HepG2 (cell line): Measurements from ENCODE around the gene CEMP1. TPM values are rescaled to one million over a fixed set of nuclear protein-coding genes. Genes with fewer than 3 reads are reported as not detected.

ENCODE experiments used
- CC2D1A ChIP-seq: sonication (generic); formaldehyde crosslinking; IDR thresholded peaks from 2 replicates; pipeline ENCODE4 v1.8.1; 2023; ENCODE audit warnings: mild to moderate bottlenecking, missing genetic modification reagents
- ETV5 ChIP-seq: IDR thresholded peaks from 2 replicates; pipeline ENCODE4 v1.6.1; 2018; ENCODE audit warnings: missing biosample characterization, missing genetic modification reagents, inconsistent platforms, borderline replicate concordance
- HOXA7 ChIP-seq: sonication (generic); formaldehyde crosslinking; IDR thresholded peaks from 2 replicates; pipeline ENCODE4 v1.8.1; 2022; ENCODE audit warnings: mild to moderate bottlenecking, missing genetic modification reagents, moderate library complexity
- HOXA9 ChIP-seq: sonication (generic); formaldehyde crosslinking; IDR thresholded peaks from 2 replicates; pipeline ENCODE4 v1.8.1; 2022; ENCODE audit warnings: missing genetic modification reagents, mild to moderate bottlenecking, moderate library complexity, borderline replicate concordance
- KLF13 ChIP-seq: sonication (generic); formaldehyde crosslinking; IDR thresholded peaks from 2 replicates; pipeline ENCODE4 v1.4.0; 2020; ENCODE audit warnings: mild to moderate bottlenecking, missing genetic modification reagents
- KMT2A ChIP-seq: sonication (generic); formaldehyde crosslinking; IDR thresholded peaks from 2 replicates; pipeline ENCODE4 v1.4.0; 2020; ENCODE audit warnings: missing genetic modification reagents
- NCOA5 ChIP-seq: sonication (generic); formaldehyde crosslinking; IDR thresholded peaks from 2 replicates; pipeline ENCODE4 v1.4.0; 2020; ENCODE audit warnings: missing genetic modification reagents
- PAX8 ChIP-seq: sonication (generic); formaldehyde crosslinking; IDR thresholded peaks from 2 replicates; pipeline ENCODE4 v1.8.0; 2022; ENCODE audit warnings: mild to moderate bottlenecking, missing genetic modification reagents, borderline replicate concordance
- SRY ChIP-seq: sonication (generic); formaldehyde crosslinking; IDR thresholded peaks from 2 replicates; pipeline ENCODE4 v1.8.0; 2022; ENCODE audit warnings: mild to moderate bottlenecking, missing genetic modification reagents
- STAT5B ChIP-seq: sonication (generic); formaldehyde crosslinking; IDR thresholded peaks from 2 replicates; pipeline ENCODE4 v1.4.0; 2020; ENCODE audit warnings: missing genetic modification reagents
- TBX2 ChIP-seq: sonication (generic); formaldehyde crosslinking; IDR thresholded peaks from 2 replicates; pipeline ENCODE4 v1.5.0; 2020; ENCODE audit warnings: missing genetic modification reagents, mild to moderate bottlenecking, borderline replicate concordance
- ZNF101 ChIP-seq: sonication (generic); formaldehyde crosslinking; IDR thresholded peaks from 2 replicates; pipeline ENCODE4 v1.4.0; 2020; ENCODE audit warnings: mild to moderate bottlenecking, low read depth, missing genetic modification reagents, borderline replicate concordance
- ZNF143 ChIP-seq: sonication (generic); formaldehyde crosslinking; IDR thresholded peaks from 2 replicates; pipeline ENCODE4 v1.4.0; 2020; ENCODE audit warnings: missing genetic modification reagents
- ZNF160 ChIP-seq: sonication (generic); formaldehyde crosslinking; IDR thresholded peaks from 2 replicates; pipeline ENCODE4 v1.8.0; 2022; ENCODE audit warnings: mild to moderate bottlenecking, inconsistent platforms, missing genetic modification reagents
- ZNF432 ChIP-seq: sonication (generic); formaldehyde crosslinking; IDR thresholded peaks from 2 replicates; pipeline ENCODE4 v1.5.0; 2020; ENCODE audit warnings: missing genetic modification reagents, mild to moderate bottlenecking, borderline replicate concordance
- ZNF549 ChIP-seq: sonication (generic); formaldehyde crosslinking; IDR thresholded peaks from 2 replicates; pipeline ENCODE4 v1.5.0; 2020; ENCODE audit warnings: missing genetic modification reagents
- ZNF552 ChIP-seq: sonication (generic); formaldehyde crosslinking; IDR thresholded peaks from 2 replicates; pipeline ENCODE4 v1.9.0; 2022; ENCODE audit warnings: missing genetic modification reagents, mild to moderate bottlenecking, borderline replicate concordance
- ZNF747 ChIP-seq: sonication (generic); formaldehyde crosslinking; IDR thresholded peaks from 2 replicates; pipeline ENCODE4 v1.8.1; 2023; ENCODE audit warnings: missing genetic modification reagents, mild to moderate bottlenecking, borderline replicate concordance
- ZNF775 ChIP-seq: sonication (generic); formaldehyde crosslinking; IDR thresholded peaks from 2 replicates; pipeline ENCODE4 v1.4.0; 2020; ENCODE audit warnings: missing genetic modification reagents, mild to moderate bottlenecking, moderate library complexity, borderline replicate concordance
- ZNF83 ChIP-seq: sonication (generic); formaldehyde crosslinking; IDR thresholded peaks from 2 replicates; pipeline ENCODE4 v1.4.0; 2020; ENCODE audit warnings: missing genetic modification reagents, mild to moderate bottlenecking, borderline replicate concordance
- ZSCAN30 ChIP-seq: sonication (generic); formaldehyde crosslinking; IDR thresholded peaks from 2 replicates; pipeline ENCODE4 v1.5.0; 2020; ENCODE audit warnings: mild to moderate bottlenecking, missing genetic modification reagents
- polyA plus RNA-seq, 8 experiments: library from polyadenylated mRNA; depleted of rRNA in 3 of 8; stranded (reverse) in 7 of 8; unstranded in 1 of 8; fragments of >200 nt; fragmentation: Illumina TruSeq in 4 of 8; extraction: Trizol in 4 of 8; gene quantifications; 2 replicates each; pipeline versions ENCODE4 v1.2.1 to v1.2.3, GENCODE V29; 2011 to 2016; ENCODE audit warnings: low read depth in 4 of 8, missing spikeins in 1 of 8, mixed read lengths in 1 of 8; ENCODE audit not compliant: insufficient read depth in 1 of 8
- total RNA-seq, 5 experiments: library from RNA; depleted of rRNA; stranded (reverse); fragments of >200 nt; fragmentation: Illumina TruSeq; extraction: Trizol; gene quantifications; 2 replicates each; pipeline ENCODE4 v1.2.3, GENCODE V29; 2016; ENCODE audit warnings: low read depth in 1 of 5
- TF ChIP-seq, protein P1 (sequence below): sonication (generic); formaldehyde crosslinking; IDR thresholded peaks from 2 replicates; pipeline ENCODE4 v1.9.0; 2022; ENCODE audit warnings: missing genetic modification reagents, mild to moderate bottlenecking, borderline replicate concordance
- TF ChIP-seq, protein P2 (sequence below), 2 experiments: sonication (generic) in 1 of 2; formaldehyde crosslinking in 1 of 2; IDR thresholded peaks; 2 replicates each; pipeline versions ENCODE4 v1.5.1 to v1.6.1; 2011 to 2020; ENCODE audit warnings: borderline replicate concordance in 1 of 2, low read depth in 1 of 2, low read length in 1 of 2, mild to moderate bottlenecking in 1 of 2, missing genetic modification reagents in 1 of 2, moderate library complexity in 1 of 2
- TF ChIP-seq, protein P3 (sequence below): IDR thresholded peaks from 2 replicates; pipeline ENCODE4 v1.6.1; 2016; ENCODE audit warnings: low read depth
- TF ChIP-seq, protein P4 (sequence below): sonication (generic); formaldehyde crosslinking; conservative IDR thresholded peaks from 2 replicates; pipeline ENCODE4 v1.8.0; 2022; ENCODE audit warnings: low read depth, missing genetic modification reagents

Gene CEMP1
- total and polyA plus RNA-seq, 2 of the 13 experiments (the other 11 are each of a cell fraction or from before 2014, with no cell fraction given), result not detected

DNA sequence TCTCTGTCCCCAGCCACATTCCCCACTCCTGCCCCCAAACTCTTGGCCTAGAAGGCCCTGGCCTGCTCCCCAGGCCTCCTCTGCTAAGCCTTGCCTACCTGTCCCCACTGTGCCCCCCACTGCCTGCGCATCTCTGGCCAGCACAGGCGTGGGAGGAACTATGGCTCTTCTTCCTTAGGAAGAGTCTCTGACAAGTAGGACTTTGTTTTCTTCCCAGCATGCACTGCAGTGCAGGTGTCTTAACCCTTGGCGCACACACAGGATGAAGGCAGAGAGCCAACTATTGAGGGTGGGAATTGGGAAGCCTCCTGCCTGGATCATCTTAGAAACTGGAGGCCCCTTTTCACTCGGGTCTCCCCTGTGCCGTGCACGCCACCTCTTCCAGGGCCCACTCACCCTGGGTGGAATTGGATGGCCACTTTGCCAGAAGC is 7.4 kb downstream of the CEMP1 start (continued):
- TF ChIP-seq ZNF101 (CRISPR knock-in tag), result no peak
- TF ChIP-seq ZNF143 (CRISPR knock-in tag), result peak; percentile 82
- no peak for TF ChIP-seq ETV5 (CRISPR knock-in tag)
- TF ChIP-seq, protein P1, sequence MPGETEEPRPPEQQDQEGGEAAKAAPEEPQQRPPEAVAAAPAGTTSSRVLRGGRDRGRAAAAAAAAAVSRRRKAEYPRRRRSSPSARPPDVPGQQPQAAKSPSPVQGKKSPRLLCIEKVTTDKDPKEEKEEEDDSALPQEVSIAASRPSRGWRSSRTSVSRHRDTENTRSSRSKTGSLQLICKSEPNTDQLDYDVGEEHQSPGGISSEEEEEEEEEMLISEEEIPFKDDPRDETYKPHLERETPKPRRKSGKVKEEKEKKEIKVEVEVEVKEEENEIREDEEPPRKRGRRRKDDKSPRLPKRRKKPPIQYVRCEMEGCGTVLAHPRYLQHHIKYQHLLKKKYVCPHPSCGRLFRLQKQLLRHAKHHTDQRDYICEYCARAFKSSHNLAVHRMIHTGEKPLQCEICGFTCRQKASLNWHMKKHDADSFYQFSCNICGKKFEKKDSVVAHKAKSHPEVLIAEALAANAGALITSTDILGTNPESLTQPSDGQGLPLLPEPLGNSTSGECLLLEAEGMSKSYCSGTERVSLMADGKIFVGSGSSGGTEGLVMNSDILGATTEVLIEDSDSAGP, result no peak
- TF ChIP-seq, protein P2, sequence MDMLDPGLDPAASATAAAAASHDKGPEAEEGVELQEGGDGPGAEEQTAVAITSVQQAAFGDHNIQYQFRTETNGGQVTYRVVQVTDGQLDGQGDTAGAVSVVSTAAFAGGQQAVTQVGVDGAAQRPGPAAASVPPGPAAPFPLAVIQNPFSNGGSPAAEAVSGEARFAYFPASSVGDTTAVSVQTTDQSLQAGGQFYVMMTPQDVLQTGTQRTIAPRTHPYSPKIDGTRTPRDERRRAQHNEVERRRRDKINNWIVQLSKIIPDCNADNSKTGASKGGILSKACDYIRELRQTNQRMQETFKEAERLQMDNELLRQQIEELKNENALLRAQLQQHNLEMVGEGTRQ (IDR thresholded peaks at IDR 0.05; ENCODE audit: low read depth, low read length), result no peak
- TF ChIP-seq, protein P2 (CRISPR knock-in tag; IDR thresholded peaks at IDR 0.05; ENCODE audit: borderline replicate concordance), result no peak
- TF ChIP-seq NCOA5 (CRISPR knock-in tag), result no peak
- TF ChIP-seq CC2D1A (CRISPR knock-in tag), result no peak
- TF ChIP-seq PAX8 (CRISPR knock-in tag), result no peak
- no peak for TF ChIP-seq KMT2A (CRISPR knock-in tag)
- TF ChIP-seq ZNF552 (CRISPR knock-in tag), result no peak
- TF ChIP-seq ZNF775 (CRISPR knock-in tag), result no peak
- TF ChIP-seq ZNF747, result no peak
- TF ChIP-seq TBX2, result no peak
- no peak for TF ChIP-seq ZNF549
- 0 out of 2 replicates have a peak, but pooled peaks have one; percentile 13 for TF ChIP-seq ZNF160 (CRISPR knock-in tag)
- no peak for TF ChIP-seq KLF13 (CRISPR knock-in tag)
- TF ChIP-seq HOXA9 (CRISPR knock-in tag), result no peak
- TF ChIP-seq HOXA7 (CRISPR knock-in tag), result no peak
- TF ChIP-seq, protein P3, sequence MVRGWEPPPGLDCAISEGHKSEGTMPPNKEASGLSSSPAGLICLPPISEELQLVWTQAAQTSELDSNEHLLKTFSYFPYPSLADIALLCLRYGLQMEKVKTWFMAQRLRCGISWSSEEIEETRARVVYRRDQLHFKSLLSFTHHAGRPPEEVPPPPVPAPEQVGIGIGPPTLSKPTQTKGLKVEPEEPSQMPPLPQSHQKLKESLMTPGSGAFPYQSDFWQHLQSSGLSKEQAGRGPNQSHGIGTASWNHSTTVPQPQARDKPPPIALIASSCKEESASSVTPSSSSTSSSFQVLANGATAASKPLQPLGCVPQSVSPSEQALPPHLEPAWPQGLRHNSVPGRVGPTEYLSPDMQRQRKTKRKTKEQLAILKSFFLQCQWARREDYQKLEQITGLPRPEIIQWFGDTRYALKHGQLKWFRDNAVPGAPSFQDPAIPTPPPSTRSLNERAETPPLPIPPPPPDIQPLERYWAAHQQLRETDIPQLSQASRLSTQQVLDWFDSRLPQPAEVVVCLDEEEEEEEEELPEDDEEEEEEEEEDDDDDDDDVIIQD, result no peak
- TF ChIP-seq ZNF432 (CRISPR knock-in tag), result no peak
- TF ChIP-seq, protein P4, sequence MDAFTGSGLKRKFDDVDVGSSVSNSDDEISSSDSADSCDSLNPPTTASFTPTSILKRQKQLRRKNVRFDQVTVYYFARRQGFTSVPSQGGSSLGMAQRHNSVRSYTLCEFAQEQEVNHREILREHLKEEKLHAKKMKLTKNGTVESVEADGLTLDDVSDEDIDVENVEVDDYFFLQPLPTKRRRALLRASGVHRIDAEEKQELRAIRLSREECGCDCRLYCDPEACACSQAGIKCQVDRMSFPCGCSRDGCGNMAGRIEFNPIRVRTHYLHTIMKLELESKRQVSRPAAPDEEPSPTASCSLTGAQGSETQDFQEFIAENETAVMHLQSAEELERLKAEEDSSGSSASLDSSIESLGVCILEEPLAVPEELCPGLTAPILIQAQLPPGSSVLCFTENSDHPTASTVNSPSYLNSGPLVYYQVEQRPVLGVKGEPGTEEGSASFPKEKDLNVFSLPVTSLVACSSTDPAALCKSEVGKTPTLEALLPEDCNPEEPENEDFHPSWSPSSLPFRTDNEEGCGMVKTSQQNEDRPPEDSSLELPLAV (CRISPR knock-in tag), result no peak
- TF ChIP-seq STAT5B (CRISPR knock-in tag), result no peak
- no peak for TF ChIP-seq ZSCAN30 (CRISPR knock-in tag)
- TF ChIP-seq SRY, result 0 out of 2 replicates have a peak, but pooled peaks have one; percentile 11
- TF ChIP-seq ZNF83 (CRISPR knock-in tag), result no peak
